Liver (tissue), 9 donors: Measurements from ENCODE around the gene LCORL. TPM values are rescaled to one million over a fixed set of nuclear protein-coding genes. Genes with fewer than 3 reads are reported as not detected.

Experiments used
- DNase-seq: peaks from one replicate; pipeline ENCODE4 v3.0.0-alpha.2; 2017; ENCODE audit warnings: low spot score
- H3K27ac ChIP-seq, 2 donors: one replicate each; pipeline ENCODE4 v1.7.0; 2013; ENCODE audit warnings: inconsistent platforms in 2 of 2, low read length in 2 of 2, control low read depth in 1 of 2, low read depth in 1 of 2, mild to moderate bottlenecking in 1 of 2
- H3K27me3 ChIP-seq, 4 donors: one replicate each; pipeline versions ENCODE4 v1.6.1 to v1.7.0; 2013; ENCODE audit warnings: low read length in 3 of 4, inconsistent platforms in 1 of 4, mild to moderate bottlenecking in 1 of 4, moderate library complexity in 1 of 4; ENCODE audit not compliant: control insufficient read depth in 4 of 4, insufficient read depth in 4 of 4
- H3K36me3 ChIP-seq, 4 donors: one replicate each; pipeline versions ENCODE4 v1.6.1 to v1.7.0; 2013; ENCODE audit warnings: low read length in 3 of 4, mild to moderate bottlenecking in 3 of 4, low read depth in 1 of 4, moderate library complexity in 1 of 4; ENCODE audit not compliant: control insufficient read depth in 4 of 4, insufficient read depth in 3 of 4
- H3K4me1 ChIP-seq, 4 donors: one replicate each; pipeline versions ENCODE4 v1.6.1 to v1.7.0; 2013; ENCODE audit warnings: low read length in 3 of 4, mild to moderate bottlenecking in 3 of 4, moderate library complexity in 1 of 4; ENCODE audit not compliant: control insufficient read depth in 4 of 4, insufficient read depth in 4 of 4
- H3K4me3 ChIP-seq, 3 donors: one replicate each; pipeline versions ENCODE4 v1.6.1 to v1.7.0; 2013; ENCODE audit warnings: low read length in 3 of 3, control low read depth in 1 of 3, low read depth in 1 of 3, mild to moderate bottlenecking in 1 of 3
- H3K9ac ChIP-seq, 2 donors: one replicate each; pipeline ENCODE4 v1.7.0; 2013; ENCODE audit warnings: low read length in 2 of 2, mild to moderate bottlenecking in 2 of 2, moderate library complexity in 2 of 2, control low read depth in 1 of 2, low read depth in 1 of 2
- H3K9me3 ChIP-seq, 4 donors: one replicate each; pipeline versions ENCODE4 v1.6.1 to v1.7.0; 2013; ENCODE audit warnings: low read length in 3 of 4; ENCODE audit not compliant: control insufficient read depth in 4 of 4
- EGR1 ChIP-seq, 2 donors: IDR thresholded peaks; 2 replicates each; pipeline ENCODE4 v1.6.1; 2016 to 2018; ENCODE audit warnings: antibody characterized with exemption in 2 of 2, low read depth in 2 of 2
- FOXA1 ChIP-seq: IDR thresholded peaks from 2 replicates; pipeline ENCODE4 v1.6.1; 2016; ENCODE audit warnings: antibody characterized with exemption
- FOXA2 ChIP-seq: IDR thresholded peaks from 2 replicates; pipeline ENCODE4 v1.6.1; 2016; ENCODE audit warnings: antibody characterized with exemption
- HNF4A ChIP-seq, 2 donors: conservative IDR thresholded peaks; 2 replicates each; pipeline ENCODE4 v1.6.1; 2016; ENCODE audit warnings: antibody characterized with exemption in 2 of 2, mild to moderate bottlenecking in 2 of 2
- NR2F2 ChIP-seq: IDR thresholded peaks from 2 replicates; pipeline ENCODE4 v1.6.1; 2016; ENCODE audit warnings: antibody characterized with exemption
- RAD21 ChIP-seq, 2 donors: IDR thresholded peaks; 2 replicates each; pipeline ENCODE4 v1.6.1; 2016; ENCODE audit warnings: antibody characterized with exemption in 2 of 2, mild to moderate bottlenecking in 2 of 2
- RXRA ChIP-seq, 2 donors: IDR thresholded peaks; 2 replicates each; pipeline ENCODE4 v1.6.1; 2017 to 2018; ENCODE audit warnings: antibody characterized with exemption in 2 of 2, mild to moderate bottlenecking in 1 of 2
- SP1 ChIP-seq: IDR thresholded peaks from 2 replicates; pipeline ENCODE4 v1.6.1; 2018; ENCODE audit warnings: antibody characterized with exemption, mild to moderate bottlenecking
- TAF1 ChIP-seq: conservative IDR thresholded peaks from 2 replicates; pipeline ENCODE4 v1.6.1; 2016; ENCODE audit warnings: antibody characterized with exemption, mild to moderate bottlenecking
- YY1 ChIP-seq: IDR thresholded peaks from 2 replicates; pipeline ENCODE4 v1.6.1; 2016; ENCODE audit warnings: antibody characterized with exemption, mild to moderate bottlenecking
- WGBS: extraction: QIAGEN DNeasy Blood & Tissue Kit; methylation state at CpG from one replicate; pipeline ENCODE4 v1.1.7; 2013; 5-methylcytosine and 5-hydroxymethylcytosine counted together
- polyA plus RNA-seq, 2 donors: library from polyadenylated mRNA; stranded (reverse) in 1 of 2; unstranded in 1 of 2; fragments of 200-250 nt in 1 of 2; fragments of >200 nt in 1 of 2; fragmentation: Nextera tagmentation in 1 of 2; extraction: Ambion mirVana in 1 of 2; gene quantifications; one replicate each; pipeline versions ENCODE4 v1.2.1 to v1.2.3, GENCODE V29; 2013 to 2015
- total RNA-seq, 2 donors: library from RNA; depleted of rRNA; stranded (reverse); fragments of >200 nt; gene quantifications; one replicate each; pipeline ENCODE4 v1.2.3, GENCODE V29; 2014
- TF ChIP-seq, protein P1 (sequence below): fragments of 150-350 bp; IDR thresholded peaks from 2 replicates; pipeline ENCODE4 v1.5.1; 2017; ENCODE audit warnings: improper control_type of control experiment, low read depth, low read length; ENCODE audit not compliant: missing input control
- TF ChIP-seq, protein P2 (sequence below): IDR thresholded peaks from 2 replicates; pipeline ENCODE4 v1.6.1; 2016; ENCODE audit warnings: antibody characterized with exemption
- TF ChIP-seq, protein P3 (sequence below): IDR thresholded peaks from 2 replicates; pipeline ENCODE4 v1.6.1; 2016; ENCODE audit warnings: antibody characterized with exemption
- TF ChIP-seq, protein P4 (sequence below): IDR thresholded peaks from 2 replicates; pipeline ENCODE4 v1.6.1; 2016; ENCODE audit warnings: antibody characterized with exemption, mild to moderate bottlenecking
- TF ChIP-seq, protein P5 (sequence below): IDR thresholded peaks from 2 replicates; pipeline ENCODE4 v1.6.1; 2016; ENCODE audit warnings: antibody characterized with exemption
- donor health status: healthy.
- donor health status: healthy.
- donor health status: healthy.
- donor health status: healthy.
- donor health status: healthy.

Gene LCORL
- total and polyA plus RNA-seq, 4 donors = 2.1 to 12.0 (median 6.5) TPM

DNA sequence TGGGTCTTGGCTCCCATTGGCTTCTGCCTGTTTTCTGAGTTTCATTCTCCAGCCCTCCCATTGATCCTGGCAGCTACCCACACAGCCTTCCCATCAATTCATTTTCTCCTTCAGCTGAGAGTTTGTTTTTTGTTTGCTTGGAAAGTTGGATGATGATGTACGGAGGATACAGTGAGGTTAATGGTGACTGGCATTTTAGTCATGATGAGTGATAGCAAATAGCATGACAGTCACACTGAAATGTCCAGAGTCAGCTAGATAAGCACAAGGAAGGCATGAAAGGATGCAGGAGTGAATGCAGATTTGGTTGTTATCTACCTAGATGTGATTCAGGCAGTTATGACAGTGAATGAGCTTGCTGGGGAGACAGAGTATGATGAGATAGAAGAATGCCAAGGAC lies 30.6 kb upstream of the LCORL start:
- WGBS = 83% methylated on average over 1 of the region's 1 CpG
- Histone ChIP-seq H3K36me3 (no peaks in the 10 kb centered on the region), H3K27me3 (no peaks in the 10 kb centered on the region), H3K4me3 (no peak overlapping the region), H3K9me3 (no peaks in the 10 kb centered on the region), H3K9ac (no peak overlapping the region), H3K27ac (no peak overlapping the region), H3K4me1 (no peaks in the 10 kb centered on the region)
- TF ChIP-seq, protein P1, sequence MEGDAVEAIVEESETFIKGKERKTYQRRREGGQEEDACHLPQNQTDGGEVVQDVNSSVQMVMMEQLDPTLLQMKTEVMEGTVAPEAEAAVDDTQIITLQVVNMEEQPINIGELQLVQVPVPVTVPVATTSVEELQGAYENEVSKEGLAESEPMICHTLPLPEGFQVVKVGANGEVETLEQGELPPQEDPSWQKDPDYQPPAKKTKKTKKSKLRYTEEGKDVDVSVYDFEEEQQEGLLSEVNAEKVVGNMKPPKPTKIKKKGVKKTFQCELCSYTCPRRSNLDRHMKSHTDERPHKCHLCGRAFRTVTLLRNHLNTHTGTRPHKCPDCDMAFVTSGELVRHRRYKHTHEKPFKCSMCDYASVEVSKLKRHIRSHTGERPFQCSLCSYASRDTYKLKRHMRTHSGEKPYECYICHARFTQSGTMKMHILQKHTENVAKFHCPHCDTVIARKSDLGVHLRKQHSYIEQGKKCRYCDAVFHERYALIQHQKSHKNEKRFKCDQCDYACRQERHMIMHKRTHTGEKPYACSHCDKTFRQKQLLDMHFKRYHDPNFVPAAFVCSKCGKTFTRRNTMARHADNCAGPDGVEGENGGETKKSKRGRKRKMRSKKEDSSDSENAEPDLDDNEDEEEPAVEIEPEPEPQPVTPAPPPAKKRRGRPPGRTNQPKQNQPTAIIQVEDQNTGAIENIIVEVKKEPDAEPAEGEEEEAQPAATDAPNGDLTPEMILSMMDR = no peak
- TF ChIP-seq EGR1 (IDR thresholded peaks at IDR 0.05; ENCODE audit: low read depth in 2 of 2) (no peak), FOXA2 (no peak), NR2F2 (no peak), RXRA (IDR thresholded peaks at IDR 0.05) (no peak)
- TF ChIP-seq, protein P2, sequence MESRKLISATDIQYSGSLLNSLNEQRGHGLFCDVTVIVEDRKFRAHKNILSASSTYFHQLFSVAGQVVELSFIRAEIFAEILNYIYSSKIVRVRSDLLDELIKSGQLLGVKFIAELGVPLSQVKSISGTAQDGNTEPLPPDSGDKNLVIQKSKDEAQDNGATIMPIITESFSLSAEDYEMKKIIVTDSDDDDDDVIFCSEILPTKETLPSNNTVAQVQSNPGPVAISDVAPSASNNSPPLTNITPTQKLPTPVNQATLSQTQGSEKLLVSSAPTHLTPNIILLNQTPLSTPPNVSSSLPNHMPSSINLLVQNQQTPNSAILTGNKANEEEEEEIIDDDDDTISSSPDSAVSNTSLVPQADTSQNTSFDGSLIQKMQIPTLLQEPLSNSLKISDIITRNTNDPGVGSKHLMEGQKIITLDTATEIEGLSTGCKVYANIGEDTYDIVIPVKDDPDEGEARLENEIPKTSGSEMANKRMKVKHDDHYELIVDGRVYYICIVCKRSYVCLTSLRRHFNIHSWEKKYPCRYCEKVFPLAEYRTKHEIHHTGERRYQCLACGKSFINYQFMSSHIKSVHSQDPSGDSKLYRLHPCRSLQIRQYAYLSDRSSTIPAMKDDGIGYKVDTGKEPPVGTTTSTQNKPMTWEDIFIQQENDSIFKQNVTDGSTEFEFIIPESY = no peak
- TF ChIP-seq, protein P3, sequence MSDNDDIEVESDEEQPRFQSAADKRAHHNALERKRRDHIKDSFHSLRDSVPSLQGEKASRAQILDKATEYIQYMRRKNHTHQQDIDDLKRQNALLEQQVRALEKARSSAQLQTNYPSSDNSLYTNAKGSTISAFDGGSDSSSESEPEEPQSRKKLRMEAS = no peak
- TF ChIP-seq, protein P4, sequence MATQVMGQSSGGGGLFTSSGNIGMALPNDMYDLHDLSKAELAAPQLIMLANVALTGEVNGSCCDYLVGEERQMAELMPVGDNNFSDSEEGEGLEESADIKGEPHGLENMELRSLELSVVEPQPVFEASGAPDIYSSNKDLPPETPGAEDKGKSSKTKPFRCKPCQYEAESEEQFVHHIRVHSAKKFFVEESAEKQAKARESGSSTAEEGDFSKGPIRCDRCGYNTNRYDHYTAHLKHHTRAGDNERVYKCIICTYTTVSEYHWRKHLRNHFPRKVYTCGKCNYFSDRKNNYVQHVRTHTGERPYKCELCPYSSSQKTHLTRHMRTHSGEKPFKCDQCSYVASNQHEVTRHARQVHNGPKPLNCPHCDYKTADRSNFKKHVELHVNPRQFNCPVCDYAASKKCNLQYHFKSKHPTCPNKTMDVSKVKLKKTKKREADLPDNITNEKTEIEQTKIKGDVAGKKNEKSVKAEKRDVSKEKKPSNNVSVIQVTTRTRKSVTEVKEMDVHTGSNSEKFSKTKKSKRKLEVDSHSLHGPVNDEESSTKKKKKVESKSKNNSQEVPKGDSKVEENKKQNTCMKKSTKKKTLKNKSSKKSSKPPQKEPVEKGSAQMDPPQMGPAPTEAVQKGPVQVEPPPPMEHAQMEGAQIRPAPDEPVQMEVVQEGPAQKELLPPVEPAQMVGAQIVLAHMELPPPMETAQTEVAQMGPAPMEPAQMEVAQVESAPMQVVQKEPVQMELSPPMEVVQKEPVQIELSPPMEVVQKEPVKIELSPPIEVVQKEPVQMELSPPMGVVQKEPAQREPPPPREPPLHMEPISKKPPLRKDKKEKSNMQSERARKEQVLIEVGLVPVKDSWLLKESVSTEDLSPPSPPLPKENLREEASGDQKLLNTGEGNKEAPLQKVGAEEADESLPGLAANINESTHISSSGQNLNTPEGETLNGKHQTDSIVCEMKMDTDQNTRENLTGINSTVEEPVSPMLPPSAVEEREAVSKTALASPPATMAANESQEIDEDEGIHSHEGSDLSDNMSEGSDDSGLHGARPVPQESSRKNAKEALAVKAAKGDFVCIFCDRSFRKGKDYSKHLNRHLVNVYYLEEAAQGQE = no peak
- no peak for DNase-seq

DNA sequence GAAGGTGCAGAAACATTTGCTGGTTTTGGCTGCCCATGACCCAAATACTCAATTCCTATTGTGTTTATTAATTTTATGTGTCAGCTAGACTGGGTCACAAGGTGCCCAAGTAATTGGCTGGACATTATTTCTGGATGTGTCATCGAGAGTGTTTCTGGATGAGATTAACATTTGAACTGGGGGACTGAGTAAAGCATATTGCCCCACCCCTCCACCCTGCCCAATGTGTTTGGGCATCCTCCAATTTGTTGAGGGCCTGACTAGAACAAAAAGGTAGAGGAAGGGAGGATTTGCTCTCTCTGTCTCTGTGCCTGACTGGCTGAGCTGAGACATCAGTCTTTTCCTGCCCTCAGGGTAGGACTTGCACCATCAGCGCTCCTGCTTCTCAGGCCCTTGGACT lies 29.7 kb upstream of the LCORL start:
- no peak for DNase-seq
- Histone ChIP-seq H3K36me3 (no peaks in the 10 kb centered on the region), H3K9me3 (no peaks in the 10 kb centered on the region), H3K9ac (no peak overlapping the region), H3K27ac (no peak overlapping the region), H3K4me1 (no peaks in the 10 kb centered on the region), H3K27me3 (no peaks in the 10 kb centered on the region), H3K4me3 (no peak overlapping the region)
- 98% methylated on average over 2 of the region's 2 CpGs for WGBS
- TF ChIP-seq, protein P2 = no peak
- TF ChIP-seq, protein P1 = no peak
- TF ChIP-seq TAF1 (no peak), FOXA2 (no peak), RAD21 (IDR thresholded peaks at IDR 0.05) (no peak), NR2F2 (no peak), FOXA1 (no peak), HNF4A (conservative IDR thresholded peaks at IDR 0.05) (no peak), EGR1 (IDR thresholded peaks at IDR 0.05; ENCODE audit: low read depth in 2 of 2) (no peak), RXRA (IDR thresholded peaks at IDR 0.05) (no peak), YY1 (no peak), SP1 (no peak)
- TF ChIP-seq, protein P5, sequence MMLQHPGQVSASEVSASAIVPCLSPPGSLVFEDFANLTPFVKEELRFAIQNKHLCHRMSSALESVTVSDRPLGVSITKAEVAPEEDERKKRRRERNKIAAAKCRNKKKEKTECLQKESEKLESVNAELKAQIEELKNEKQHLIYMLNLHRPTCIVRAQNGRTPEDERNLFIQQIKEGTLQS = no peak
- TF ChIP-seq, protein P3 = no peak
